RWPE1 (cell line): ENCODE results near the gene RNU4-1.

Experiments used
- CTCF ChIA-PET: fragments of 350-600 bp; sonication (Branson Sonifier 250); formaldehyde crosslinking; extraction: SDS; loops from one replicate; lab custom pipeline; 2021; lab: Yijun Ruan, JAX
- POLR2A ChIA-PET: fragments of 400-600 bp; formaldehyde crosslinking; extraction: SDS; loops from one replicate; lab custom pipeline; 2020; ENCODE audit warnings: antibody characterized with exemption; ENCODE audit not compliant: low non-redundant PET; lab: Yijun Ruan, JAX
- DNase-seq: peaks from one replicate; pipeline ENCODE4 v3.0.0; 2012; ENCODE audit warnings: low spot score
- H3K27ac ChIP-seq: fragments of 450-650 bp; 2 replicates; pipeline ENCODE4 v1.5.1; 2017
- TF ChIP-seq, protein P1 (sequence below): fragments of 450-650 bp; conservative IDR thresholded peaks from 2 replicates; pipeline ENCODE4 v1.5.1; 2017; ENCODE audit warnings: low read depth, mild to moderate bottlenecking

RNU4-1 gene

DNA sequence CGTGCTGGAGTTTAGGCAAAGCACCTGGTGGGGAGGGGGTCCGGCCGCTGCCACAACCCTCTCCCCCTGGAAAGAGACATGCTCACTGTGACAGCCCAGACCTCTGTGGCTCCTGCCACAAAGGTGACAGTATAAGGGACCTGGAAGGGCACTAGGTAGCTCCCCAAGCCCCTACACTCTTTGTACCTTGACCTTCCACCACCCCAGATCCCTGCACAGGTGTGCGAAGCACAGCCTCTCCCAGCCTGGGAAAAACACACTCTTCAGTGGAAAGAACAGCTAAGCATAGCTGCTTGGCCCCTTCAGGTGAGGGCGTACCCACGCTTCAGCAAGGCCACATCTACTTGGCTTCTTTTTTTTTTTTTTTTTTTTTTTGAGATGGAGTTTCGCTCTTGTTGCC is 39.5 kb upstream of the RNU4-1 start:
- H3K27ac ChIP-seq, result no peak overlapping the region
- DNase-seq, result no peak
- POLR2A ChIA-PET, result no interaction called here
- CTCF ChIA-PET, result no interaction called here
- TF ChIP-seq, protein P1, sequence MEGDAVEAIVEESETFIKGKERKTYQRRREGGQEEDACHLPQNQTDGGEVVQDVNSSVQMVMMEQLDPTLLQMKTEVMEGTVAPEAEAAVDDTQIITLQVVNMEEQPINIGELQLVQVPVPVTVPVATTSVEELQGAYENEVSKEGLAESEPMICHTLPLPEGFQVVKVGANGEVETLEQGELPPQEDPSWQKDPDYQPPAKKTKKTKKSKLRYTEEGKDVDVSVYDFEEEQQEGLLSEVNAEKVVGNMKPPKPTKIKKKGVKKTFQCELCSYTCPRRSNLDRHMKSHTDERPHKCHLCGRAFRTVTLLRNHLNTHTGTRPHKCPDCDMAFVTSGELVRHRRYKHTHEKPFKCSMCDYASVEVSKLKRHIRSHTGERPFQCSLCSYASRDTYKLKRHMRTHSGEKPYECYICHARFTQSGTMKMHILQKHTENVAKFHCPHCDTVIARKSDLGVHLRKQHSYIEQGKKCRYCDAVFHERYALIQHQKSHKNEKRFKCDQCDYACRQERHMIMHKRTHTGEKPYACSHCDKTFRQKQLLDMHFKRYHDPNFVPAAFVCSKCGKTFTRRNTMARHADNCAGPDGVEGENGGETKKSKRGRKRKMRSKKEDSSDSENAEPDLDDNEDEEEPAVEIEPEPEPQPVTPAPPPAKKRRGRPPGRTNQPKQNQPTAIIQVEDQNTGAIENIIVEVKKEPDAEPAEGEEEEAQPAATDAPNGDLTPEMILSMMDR, result no peak

DNA sequence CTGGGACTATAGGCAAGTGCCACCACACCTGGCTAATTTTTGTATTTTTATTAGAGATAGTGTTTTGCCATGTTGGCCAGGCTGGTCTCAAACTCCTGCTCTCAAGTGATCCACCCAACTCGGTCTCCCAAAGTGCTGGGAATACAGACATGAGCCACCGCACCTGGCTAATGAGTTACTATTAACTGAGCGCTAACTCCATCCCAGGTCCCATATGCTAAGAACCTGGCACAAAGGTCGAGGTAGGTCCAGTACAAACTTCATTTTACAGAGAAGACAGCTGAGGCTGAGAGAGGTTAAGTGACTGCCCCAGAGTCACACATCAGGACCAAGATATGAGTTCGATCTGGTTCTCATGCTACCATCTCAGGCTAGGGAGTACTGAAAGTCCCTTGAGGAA is 39.0 kb upstream of the RNU4-1 start:
- no peak overlapping the region for H3K27ac ChIP-seq
- ChIA-PET POLR2A (interaction anchor here (0.6 kb wide), 1 partner anchor 9 kb away, joined by 4 read pairs; no protein-coding TSS in a partner anchor), CTCF (no interaction called here)
- no peak for DNase-seq
- TF ChIP-seq, protein P1, result no peak

DNA sequence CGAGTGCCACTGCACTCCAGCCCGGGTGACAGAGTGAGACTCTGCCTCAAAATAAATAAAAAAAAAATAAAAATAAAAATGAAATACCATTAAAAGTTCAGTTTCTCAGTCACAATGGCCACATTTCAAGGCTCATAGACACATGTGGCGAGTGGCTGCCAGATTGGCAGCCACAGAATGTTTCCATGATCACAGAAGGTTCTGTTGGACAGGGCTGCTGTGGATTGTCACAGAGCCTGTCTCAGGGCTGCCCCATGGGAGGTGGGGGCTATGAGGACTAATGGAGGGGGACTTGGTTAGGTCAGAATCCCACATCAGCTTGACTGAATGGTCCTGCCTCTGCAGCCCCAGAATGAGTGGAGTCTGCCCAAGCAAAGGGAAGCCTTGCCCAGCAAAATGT is 38.4 kb upstream of the RNU4-1 start:
- TF ChIP-seq, protein P1, result no peak
- POLR2A ChIA-PET, result no interaction called here
- no peak for DNase-seq
- no peak overlapping the region for H3K27ac ChIP-seq
- CTCF ChIA-PET, result no interaction called here

DNA sequence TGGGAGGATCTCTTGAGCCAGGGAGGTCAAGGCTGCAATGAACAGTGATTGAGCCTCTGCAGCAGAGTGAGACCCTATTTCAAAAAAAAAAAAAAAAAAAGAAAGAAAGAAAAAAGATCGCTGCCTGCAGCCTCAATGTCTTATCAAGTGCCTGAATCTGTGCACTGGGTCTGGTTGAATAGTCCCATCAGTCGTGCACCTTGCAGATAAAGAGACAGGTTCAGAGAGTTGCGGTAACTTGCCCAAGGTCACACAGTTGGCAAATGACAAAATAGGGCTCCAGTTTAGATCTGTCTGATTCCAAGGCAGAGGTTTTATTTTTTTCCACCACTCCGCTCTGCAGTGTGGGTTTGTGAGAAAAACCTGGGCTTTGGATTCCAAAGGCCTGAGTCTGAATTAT is 35.2 kb upstream of the RNU4-1 start:
- CTCF ChIA-PET, result no interaction called here
- POLR2A ChIA-PET, result no interaction called here
- no peak for DNase-seq
- H3K27ac ChIP-seq, result no peak overlapping the region
- TF ChIP-seq, protein P1, result no peak

DNA sequence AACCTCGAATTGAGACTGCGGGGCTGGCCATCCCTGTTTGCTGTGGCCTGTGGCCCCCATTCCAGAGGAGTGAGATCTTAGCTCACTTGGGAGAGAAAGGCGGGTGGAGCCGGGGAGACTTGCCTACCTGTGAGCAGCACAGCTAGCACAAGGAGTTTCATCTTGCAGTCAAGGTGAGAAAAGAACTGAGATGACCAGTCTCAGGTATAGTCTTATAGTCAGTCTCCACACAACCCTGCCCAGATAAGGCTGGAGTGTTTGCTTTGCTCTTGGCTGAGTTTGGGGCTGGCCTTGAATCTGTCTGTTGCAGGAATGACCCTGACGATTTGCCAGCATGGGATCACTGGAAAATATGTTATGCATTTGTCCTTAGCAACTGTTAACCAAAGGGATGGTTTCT is 34.6 kb upstream of the RNU4-1 start, which contains the start of gene PLA2G1B:
Gene PLA2G1B (minus strand): TSS at position 187 of the 400 bp plus-strand sequence. CDS start 26 bp downstream, at position 161.
- CTCF ChIA-PET, result interaction anchor here (0.6 to 1.1 kb wide), 2 partner anchors 8 to 358 kb away, joined by 3 read pairs; no protein-coding TSS in a partner anchor

DNA sequence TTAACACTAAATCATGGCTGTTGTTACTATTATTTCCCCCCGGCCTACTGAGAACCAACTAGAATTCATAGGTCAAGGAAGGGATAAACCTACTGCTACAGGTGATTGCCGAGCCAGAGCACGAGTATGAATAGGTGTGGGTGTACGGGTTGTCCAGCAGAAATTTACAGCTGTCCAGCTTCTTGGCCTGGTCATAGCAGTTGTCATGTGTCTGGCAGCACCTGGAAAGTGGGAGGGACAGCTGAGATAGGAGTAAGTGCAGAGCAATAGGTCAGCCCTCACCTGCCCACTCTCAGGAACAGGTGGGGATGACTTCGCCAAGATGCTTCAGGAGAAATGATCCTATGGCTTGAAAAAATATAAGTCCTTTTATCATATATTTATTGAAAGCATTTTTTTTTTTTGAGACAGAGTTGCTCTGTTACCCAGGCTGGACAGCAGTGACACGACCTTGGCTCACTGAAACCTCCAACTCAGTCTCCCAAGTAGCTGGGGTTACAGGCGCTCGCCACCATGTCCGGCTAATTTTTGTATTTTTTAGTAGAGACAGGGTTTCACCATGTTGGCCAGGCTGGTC is 31.9 kb upstream of the RNU4-1 start:
- no peak for DNase-seq
- ChIA-PET POLR2A (no interaction called here), CTCF (interaction anchor here (0.6 to 0.9 kb wide), 5 partner anchors 38 to 1496 kb away, joined by 4 to 12 read pairs (median 6); no protein-coding TSS in a partner anchor)
- TF ChIP-seq, protein P1, result no peak
- no peak overlapping the region for H3K27ac ChIP-seq

More for the DNA sequence above, 34.6 kb upstream of the RNU4-1 start, which contains the start of gene PLA2G1B:
- TF ChIP-seq, protein P1, result no peak
- no peak within 1 kb of the TSS for H3K27ac ChIP-seq
- no peak for DNase-seq
- POLR2A ChIA-PET, result no interaction called here
